Karpas-422 (cell line): ENCODE data around the gene SPEF2. TPM values are rescaled to one million over a fixed set of nuclear protein-coding genes. Genes with fewer than 3 reads are reported as not detected.

Source experiments
- DNase-seq: peaks from one replicate; pipeline ENCODE4 v3.0.0-alpha.2; 2015
- H2AFZ ChIP-seq: fragments of 200-600 bp; sonication (generic); 2 replicates; pipeline ENCODE4 v1.6.1; 2014; ENCODE audit warnings: antibody characterized with exemption, low read length, mixed read lengths
- H3K27ac ChIP-seq: fragments of 200-600 bp; sonication (generic); 2 replicates; pipeline ENCODE4 v1.5.1; 2014; ENCODE audit warnings: mild to moderate bottlenecking, low read length, moderate library complexity
- H3K27me3 ChIP-seq: fragments of 200-600 bp; sonication (generic); 2 replicates; pipeline ENCODE4 v1.6.1; 2014; ENCODE audit warnings: low read length, mixed read lengths
- H3K36me3 ChIP-seq: fragments of 200-600 bp; sonication (generic); 2 replicates; pipeline ENCODE4 v1.6.1; 2014; ENCODE audit warnings: low read length, mixed read lengths; ENCODE audit not compliant: insufficient read depth
- H3K4me1 ChIP-seq: fragments of 200-600 bp; sonication (generic); 2 replicates; pipeline ENCODE4 v1.6.1; 2014; ENCODE audit warnings: mild to moderate bottlenecking, low read length, mixed read lengths
- H3K4me2 ChIP-seq: fragments of 200-600 bp; sonication (generic); 2 replicates; pipeline ENCODE4 v1.6.1; 2014; ENCODE audit warnings: low read length, low read depth, mild to moderate bottlenecking; ENCODE audit not compliant: poor library complexity, severe bottlenecking
- H3K4me3 ChIP-seq: fragments of 200-600 bp; sonication (generic); 2 replicates; pipeline ENCODE4 v1.5.1; 2014; ENCODE audit warnings: mild to moderate bottlenecking, antibody characterized with exemption, low read length, mixed read lengths
- H3K79me2 ChIP-seq: fragments of 200-600 bp; sonication (generic); 2 replicates; pipeline ENCODE4 v1.6.1; 2014; ENCODE audit warnings: mild to moderate bottlenecking, low read length, mixed read lengths
- H3K9ac ChIP-seq: fragments of 200-600 bp; sonication (generic); 2 replicates; pipeline ENCODE4 v1.6.0; 2014; ENCODE audit warnings: low read length
- H3K9me2 ChIP-seq: fragments of 200-600 bp; sonication (generic), shearing (Covaris generic); replicated peaks from 2 replicates; pipeline ENCODE4 v1.6.0; 2014; ENCODE audit warnings: mild to moderate bottlenecking, low read length, moderate library complexity; ENCODE audit not compliant: insufficient read depth
- H3K9me3 ChIP-seq: fragments of 300-700, 200-600 bp; sonication (generic); 2 replicates; pipeline ENCODE4 v1.6.1; 2014; ENCODE audit warnings: low read length, mixed read lengths
- H4K20me1 ChIP-seq: fragments of 200-600 bp; sonication (generic); 2 replicates; pipeline ENCODE4 v1.6.1; 2014; ENCODE audit warnings: mild to moderate bottlenecking, antibody characterized with exemption, low read length, low read depth; ENCODE audit not compliant: insufficient read depth
- total RNA-seq: library from RNA; depleted of rRNA; stranded (reverse); fragments of >200 nt; shearing (Covaris generic); gene quantifications from 2 replicates; pipeline ENCODE4 v1.2.3, GENCODE V29; 2014; ENCODE audit warnings: low replicate concordance

The SPEF2 gene
- total RNA-seq, 1 experiment from 2014 or later = not detected

DNA sequence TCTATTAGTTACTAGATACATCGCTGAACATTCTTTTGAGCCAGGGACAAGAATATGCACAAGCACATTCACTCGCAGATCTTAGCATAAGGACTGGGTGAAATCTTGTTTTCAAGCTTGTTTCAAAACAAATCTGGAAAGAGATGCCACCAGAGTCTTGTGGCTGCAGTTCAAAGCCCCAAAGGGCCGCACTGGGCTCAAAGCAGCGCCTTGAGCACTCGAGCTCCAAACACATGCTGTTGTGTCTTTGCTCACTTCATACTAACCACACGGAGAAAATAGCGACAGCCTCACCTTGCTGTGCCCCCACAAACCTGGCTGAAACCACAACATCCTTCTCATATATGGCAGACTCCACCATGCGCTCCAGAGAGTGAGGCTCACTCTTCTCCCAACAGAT lies 204.8 kb downstream of the SPEF2 start:
- Histone ChIP-seq H3K27me3 (no peaks in the 10 kb centered on the region), H3K4me1 (no peaks in the 10 kb centered on the region), H3K9me3 (no peaks in the 10 kb centered on the region), H3K9ac (no peak overlapping the region), H3K4me3 (no peak overlapping the region), H3K36me3 (no peaks in the 10 kb centered on the region), H3K9me2 (no peaks in the 10 kb centered on the region), H4K20me1 (no peaks in the 10 kb centered on the region), H3K4me2 (no peak overlapping the region), H3K79me2 (no peaks in the 10 kb centered on the region), H2AFZ (no peak overlapping the region), H3K27ac (no peak overlapping the region)
- DNase-seq = no peak

GRCh38 chr5:35823347-35824098 lies 205.9 kb downstream of the SPEF2 start:
- H3K27me3 ChIP-seq = no peaks in the 10 kb centered on the region
- no peak overlapping the region for H2AFZ ChIP-seq
- no peak overlapping the region for H3K4me3 ChIP-seq
- H3K36me3 ChIP-seq = no peaks in the 10 kb centered on the region
- no peaks in the 10 kb centered on the region for H3K79me2 ChIP-seq
- H3K27ac ChIP-seq = no peak overlapping the region
- no peaks in the 10 kb centered on the region for H4K20me1 ChIP-seq
- no peaks in the 10 kb centered on the region for H3K4me1 ChIP-seq
- no peak for DNase-seq
- H3K4me2 ChIP-seq = no peak overlapping the region
- no peaks in the 10 kb centered on the region for H3K9me3 ChIP-seq
- no peak overlapping the region for H3K9ac ChIP-seq
- no peaks in the 10 kb centered on the region for H3K9me2 ChIP-seq

GRCh38 chr5:35826056-35826455 lies 208.4 kb downstream of the SPEF2 start:
- no peaks in the 10 kb centered on the region for H3K79me2 ChIP-seq
- no peaks in the 10 kb centered on the region for H3K4me1 ChIP-seq
- no peak for DNase-seq
- H3K27ac ChIP-seq = no peak overlapping the region
- no peak overlapping the region for H3K9ac ChIP-seq
- no peaks in the 10 kb centered on the region for H3K9me3 ChIP-seq
- no peak overlapping the region for H3K4me3 ChIP-seq
- H3K36me3 ChIP-seq = no peaks in the 10 kb centered on the region
- no peak overlapping the region for H3K4me2 ChIP-seq
- H3K9me2 ChIP-seq = no peaks in the 10 kb centered on the region
- H2AFZ ChIP-seq = no peak overlapping the region
- no peaks in the 10 kb centered on the region for H3K27me3 ChIP-seq
- no peaks in the 10 kb centered on the region for H4K20me1 ChIP-seq

DNA sequence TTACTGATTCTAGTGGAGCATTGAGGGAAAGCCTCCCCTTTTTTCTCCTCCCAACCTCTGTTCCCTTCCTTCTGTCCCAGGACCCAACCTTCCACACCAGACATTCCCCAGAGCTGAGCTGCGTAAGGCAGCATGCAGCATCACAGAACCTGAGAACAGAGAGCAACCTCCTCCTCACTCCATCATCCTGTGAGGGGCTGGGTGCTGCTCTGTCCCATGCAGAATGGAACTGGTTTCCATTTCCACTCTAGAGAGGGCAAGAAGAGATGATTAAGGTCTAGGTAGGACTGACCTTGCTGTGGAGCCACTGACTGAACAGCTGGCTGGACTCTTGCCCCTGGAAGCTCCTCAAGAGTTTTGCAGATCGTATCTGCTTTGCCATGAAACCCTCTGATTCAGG lies 208.9 kb downstream of the SPEF2 start:
- Histone ChIP-seq H3K36me3 (no peaks in the 10 kb centered on the region), H2AFZ (no peak overlapping the region), H3K9me2 (no peaks in the 10 kb centered on the region), H3K27ac (no peak overlapping the region), H3K27me3 (no peaks in the 10 kb centered on the region), H3K9ac (no peak overlapping the region), H3K9me3 (no peaks in the 10 kb centered on the region), H3K79me2 (no peaks in the 10 kb centered on the region), H4K20me1 (no peaks in the 10 kb centered on the region), H3K4me2 (no peak overlapping the region), H3K4me3 (no peak overlapping the region), H3K4me1 (no peaks in the 10 kb centered on the region)
- DNase-seq = no peak

DNA sequence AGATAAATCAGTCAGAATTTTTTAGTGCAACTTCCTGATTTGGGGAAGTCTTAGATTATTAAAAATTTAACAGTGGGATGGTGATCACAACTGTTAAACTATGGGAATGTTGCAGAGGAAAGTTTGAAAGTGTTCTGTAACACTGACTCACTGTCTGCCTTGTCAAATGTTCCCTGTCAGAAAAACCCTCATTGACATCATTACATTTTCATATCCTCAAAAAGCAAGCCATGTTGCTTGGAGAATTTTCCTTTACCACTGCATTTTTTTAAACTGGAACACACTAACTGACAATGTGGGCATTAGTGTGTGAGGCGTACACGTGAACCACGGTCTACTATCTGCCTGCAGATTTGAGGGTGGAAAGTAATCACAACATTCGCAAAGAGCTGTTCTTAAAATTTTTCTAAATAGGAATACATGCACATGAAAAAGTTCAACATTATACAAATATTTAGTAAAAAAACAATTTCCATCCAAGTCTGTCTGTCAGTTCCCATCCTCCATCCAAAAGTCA lies 210.5 kb downstream of the SPEF2 start:
- Histone ChIP-seq H3K27ac (no peak overlapping the region), H3K9ac (no peak overlapping the region), H4K20me1 (no peaks in the 10 kb centered on the region), H3K4me3 (no peak overlapping the region), H3K4me1 (no peaks in the 10 kb centered on the region), H3K4me2 (no peak overlapping the region), H3K9me2 (no peaks in the 10 kb centered on the region), H3K9me3 (no peaks in the 10 kb centered on the region), H3K27me3 (no peaks in the 10 kb centered on the region), H3K36me3 (no peaks in the 10 kb centered on the region), H3K79me2 (no peaks in the 10 kb centered on the region), H2AFZ (no peak overlapping the region)
- DNase-seq = no peak

- H4K20me1 ChIP-seq = no peaks in the 10 kb centered on the region
- no peaks in the 10 kb centered on the region for H3K9me2 ChIP-seq
- no peaks in the 10 kb centered on the region for H3K4me1 ChIP-seq
- no peak overlapping the region for H3K4me2 ChIP-seq
- H3K9ac ChIP-seq = no peak overlapping the region
- DNase-seq = no peak
- H3K36me3 ChIP-seq = no peaks in the 10 kb centered on the region
- no peaks in the 10 kb centered on the region for H3K79me2 ChIP-seq
- H3K27me3 ChIP-seq = no peaks in the 10 kb centered on the region
- no peak overlapping the region for H3K27ac ChIP-seq
- H3K4me3 ChIP-seq = no peak overlapping the region
- no peaks in the 10 kb centered on the region for H3K9me3 ChIP-seq
- no peak overlapping the region for H2AFZ ChIP-seq
Observed at GRCh38 chr5:35830587-35830986, 212.9 kb downstream of the SPEF2 start.

DNA sequence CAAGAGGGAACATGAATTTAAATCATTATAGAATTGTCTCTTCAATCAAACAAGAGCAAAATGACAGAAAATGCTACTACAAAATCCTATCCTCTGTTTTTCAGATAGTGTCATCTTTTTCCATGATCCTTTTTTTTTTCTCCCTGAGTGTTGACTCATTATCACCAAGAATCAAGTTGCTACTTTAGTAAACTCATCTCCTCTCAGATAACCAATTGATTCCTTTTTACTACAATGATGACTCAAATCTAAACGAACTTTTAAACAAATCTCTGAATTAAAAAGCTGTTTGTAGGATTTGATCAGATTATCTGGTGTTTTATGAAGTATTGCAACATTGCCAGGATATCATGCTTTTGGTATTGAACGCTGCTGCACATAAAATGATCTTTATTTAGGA lies 215.1 kb downstream of the SPEF2 start:
- no peak for DNase-seq

GRCh38 chr5:35833224-35833623 lies 215.6 kb downstream of the SPEF2 start:
- Histone ChIP-seq H3K4me3 (no peak overlapping the region), H3K9me3 (no peaks in the 10 kb centered on the region), H2AFZ (no peak overlapping the region), H3K4me1 (no peaks in the 10 kb centered on the region), H3K79me2 (no peaks in the 10 kb centered on the region), H4K20me1 (no peaks in the 10 kb centered on the region), H3K27ac (no peak overlapping the region), H3K36me3 (no peaks in the 10 kb centered on the region), H3K4me2 (no peak overlapping the region), H3K27me3 (no peaks in the 10 kb centered on the region), H3K9me2 (no peaks in the 10 kb centered on the region), H3K9ac (no peak overlapping the region)
- no peak for DNase-seq

More for the DNA sequence above, 215.1 kb downstream of the SPEF2 start:
- no peaks in the 10 kb centered on the region for H3K27me3 ChIP-seq
- H2AFZ ChIP-seq = no peak overlapping the region
- H3K4me3 ChIP-seq = no peak overlapping the region
- H3K79me2 ChIP-seq = no peaks in the 10 kb centered on the region
- no peaks in the 10 kb centered on the region for H3K36me3 ChIP-seq
- H3K27ac ChIP-seq = no peak overlapping the region
- no peaks in the 10 kb centered on the region for H3K4me1 ChIP-seq
- H3K9me3 ChIP-seq = no peaks in the 10 kb centered on the region
- no peak overlapping the region for H3K9ac ChIP-seq
- no peaks in the 10 kb centered on the region for H3K9me2 ChIP-seq
- no peaks in the 10 kb centered on the region for H4K20me1 ChIP-seq
- no peak overlapping the region for H3K4me2 ChIP-seq
